Right lobe of liver (tissue), 4 donors: ENCODE measurements around the gene PPDPF.

ENCODE experiments used
- CTCF ChIP-seq, 4 donors: fragments of 200-600 bp in 3 of 4; fragments of 450-650 bp in 1 of 4; IDR thresholded peaks; one replicate each; pipeline versions ENCODE4 v1.5.1 to v1.8.0; 2016 to 2022; ENCODE audit warnings: antibody characterized with exemption in 4 of 4, mild to moderate bottlenecking in 2 of 4
- POLR2A ChIP-seq: fragments of 450-650 bp; IDR thresholded peaks from one replicate; pipeline ENCODE4 v1.6.1; 2017; ENCODE audit warnings: antibody characterized with exemption, mild to moderate bottlenecking
- donor health status: DM: no; HTN: no; CAD: no.
- donor health status: DM: no; HTN: no; CAD: no.
- donor health status: DM: no; HTN: yes; CAD: no.

- TF ChIP-seq CTCF (IDR thresholded peaks at IDR 0.05), result no peak
- TF ChIP-seq POLR2A, result no peak
These were observed 49.9 kb downstream of the PPDPF start for GRCh38 chr20:63570281-63571086.
